CD4-positive, alpha-beta T cell treated with Interleukin-10 for 1 hour (primary cell): ENCODE results near the gene TM4SF1.
"Not testable (repeated sequence)": the region's sequence is repeated elsewhere in the genome, so short reads cannot be mapped to it uniquely, and the experiment has no call there.

ENCODE experiments used
- DNase-seq: peaks from one replicate; pipeline ENCODE4 v3.0.0-alpha.2; 2020

The TM4SF1 gene

DNA sequence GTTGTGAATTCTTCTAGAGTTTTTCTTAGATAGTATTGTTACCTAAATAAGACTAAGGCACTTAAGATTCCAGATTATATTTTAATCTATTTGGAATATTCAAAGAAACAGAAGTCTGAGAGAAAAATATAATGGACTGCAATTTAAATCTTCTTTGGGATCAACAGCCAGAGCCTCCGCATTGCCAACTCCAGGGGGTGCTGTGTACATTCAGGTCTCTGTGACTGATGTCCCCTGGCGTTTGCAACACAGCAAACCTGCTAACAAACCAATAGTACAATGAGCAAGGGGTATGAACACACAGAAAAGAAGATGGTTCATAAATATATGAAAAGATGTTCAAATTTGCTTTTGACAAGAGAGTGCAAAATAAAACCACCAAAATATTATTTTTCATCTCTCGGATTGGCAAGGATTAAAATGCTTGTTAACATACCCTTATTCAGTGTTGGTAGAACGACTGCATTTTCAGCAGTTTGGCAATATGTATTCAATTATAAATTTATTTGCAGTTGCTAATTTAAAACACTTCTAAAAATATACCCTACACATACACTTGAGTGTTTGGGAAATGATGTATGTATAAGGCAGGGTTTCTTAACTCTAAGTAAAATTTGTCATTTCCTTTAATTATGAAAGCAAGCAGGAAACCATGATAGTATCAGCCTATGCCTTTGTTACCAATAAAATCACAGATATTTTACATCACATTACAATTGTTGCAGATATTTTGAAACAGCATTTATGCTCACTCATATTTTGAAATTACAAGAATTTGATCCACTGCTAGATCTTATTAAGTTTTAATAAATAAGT, 16.1 kb upstream of the TM4SF1 start:
- peak; percentile 31 for DNase-seq

GRCh38 chr3:149391960-149392359, 14.5 kb upstream of the TM4SF1 start:
- DNase-seq: no peak

- DNase-seq: no peak
Observed at GRCh38 chr3:149390772-149391212, 13.3 kb upstream of the TM4SF1 start.

DNA sequence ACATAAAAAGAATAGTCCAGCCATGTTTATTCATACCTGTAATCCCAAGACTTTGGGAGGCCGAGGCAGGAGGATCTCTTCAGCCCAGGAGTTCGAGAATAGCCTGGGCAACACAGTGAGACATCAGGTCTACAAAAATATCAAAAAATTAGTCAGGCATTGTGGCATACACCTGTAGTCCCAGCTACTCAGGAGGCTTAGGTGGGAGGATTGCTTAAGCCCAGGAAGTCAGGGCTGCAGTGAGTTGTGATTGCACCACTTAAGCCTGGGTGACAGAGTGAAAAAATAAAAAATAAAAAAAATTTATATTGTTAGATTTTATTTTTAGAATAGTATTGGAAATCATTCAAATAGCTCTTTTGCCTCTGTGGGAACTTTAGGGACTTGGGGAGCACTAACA, 12.8 kb upstream of the TM4SF1 start:
- DNase-seq: no peak

GRCh38 chr3:149388531-149389417, 11.3 kb upstream of the TM4SF1 start:
- no peak for DNase-seq

GRCh38 chr3:149388001-149388440, 10.6 kb upstream of the TM4SF1 start:
- DNase-seq: no peak

DNA sequence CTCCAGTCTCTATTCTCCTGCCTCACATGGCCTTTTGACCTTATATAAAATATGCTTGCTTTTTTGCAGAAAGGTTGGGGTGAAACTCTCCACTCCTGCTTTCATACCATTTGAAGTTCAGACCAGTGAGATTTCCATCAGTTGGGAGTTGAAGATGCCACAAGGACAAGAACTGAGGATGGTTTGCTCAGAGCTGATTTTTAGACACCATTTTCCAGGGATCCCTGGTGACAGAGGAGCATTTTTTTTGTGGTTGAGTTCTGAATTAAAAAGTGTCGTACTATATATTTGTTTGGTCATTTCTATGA, 8.8 kb upstream of the TM4SF1 start:
- DNase-seq: no peak

- DNase-seq: no peak
Observed at GRCh38 chr3:149385617-149386298, 8.3 kb upstream of the TM4SF1 start.

- DNase-seq: no peak
Observed at GRCh38 chr3:149384911-149385321, 7.5 kb upstream of the TM4SF1 start.

GRCh38 chr3:149384167-149384566, 6.7 kb upstream of the TM4SF1 start:
- DNase-seq: no peak

DNA sequence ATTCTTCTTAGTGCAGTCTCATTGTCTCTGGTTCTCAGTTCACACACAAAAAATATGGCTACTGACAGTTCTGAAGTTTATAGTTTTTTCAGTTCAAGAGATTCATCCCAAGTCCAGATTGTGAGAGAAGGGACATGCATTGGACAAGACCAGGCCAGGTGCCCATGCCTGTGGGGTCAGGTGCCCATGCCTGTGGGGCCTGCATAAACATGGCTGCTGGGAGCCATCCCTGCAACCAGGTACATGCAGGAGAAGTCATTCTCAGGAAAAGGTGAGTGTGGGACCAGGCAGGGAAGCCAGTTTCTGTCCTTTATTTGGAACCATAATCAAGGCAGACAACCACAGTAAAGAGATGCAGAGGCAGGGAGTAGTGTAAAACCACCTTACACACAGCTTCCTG, 6.3 kb upstream of the TM4SF1 start:
- no peak for DNase-seq

DNA sequence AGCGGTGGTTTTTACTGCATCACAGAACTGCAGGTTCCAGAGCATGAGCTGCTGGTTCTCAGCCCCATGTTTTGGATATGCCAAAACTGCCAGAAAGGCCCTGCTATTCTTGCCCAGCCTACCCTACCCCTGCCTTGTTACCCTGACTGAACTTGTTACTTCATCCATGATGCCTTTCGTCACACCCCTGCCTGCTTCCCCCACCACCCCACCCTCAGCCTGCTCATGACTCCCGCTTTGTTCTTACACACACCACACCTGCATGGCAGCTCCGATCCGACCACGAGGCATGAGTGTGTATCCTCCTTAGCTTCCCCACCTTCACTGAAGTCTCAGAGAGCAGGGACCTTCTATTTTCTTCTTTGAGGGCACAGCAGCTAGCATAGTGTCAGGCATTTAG, 5.1 kb upstream of the TM4SF1 start:
- no peak for DNase-seq

DNA sequence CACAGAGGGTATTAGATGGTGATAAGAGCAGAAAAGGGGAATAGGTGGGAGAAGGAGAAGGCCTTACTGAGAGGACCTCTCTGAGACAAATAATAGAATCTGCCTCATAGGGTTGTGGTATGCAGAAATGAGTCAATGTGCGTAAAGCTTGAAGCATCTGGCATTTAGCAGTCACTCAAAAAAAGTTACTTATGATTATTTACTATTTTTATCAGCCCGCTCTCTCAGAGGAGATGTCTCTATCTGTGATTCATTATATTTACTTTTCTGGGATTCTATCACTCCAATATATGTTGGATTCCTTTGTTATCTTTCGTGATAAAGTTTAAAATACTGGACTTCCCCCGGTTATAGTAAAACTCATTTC, 4.6 kb upstream of the TM4SF1 start:
- no peak for DNase-seq

- DNase-seq: no peak
Observed at GRCh38 chr3:149381173-149382100, 4.0 kb upstream of the TM4SF1 start.

- DNase-seq: not testable (repeated sequence)
Observed at GRCh38 chr3:149380220-149380619, 2.8 kb upstream of the TM4SF1 start.

DNA sequence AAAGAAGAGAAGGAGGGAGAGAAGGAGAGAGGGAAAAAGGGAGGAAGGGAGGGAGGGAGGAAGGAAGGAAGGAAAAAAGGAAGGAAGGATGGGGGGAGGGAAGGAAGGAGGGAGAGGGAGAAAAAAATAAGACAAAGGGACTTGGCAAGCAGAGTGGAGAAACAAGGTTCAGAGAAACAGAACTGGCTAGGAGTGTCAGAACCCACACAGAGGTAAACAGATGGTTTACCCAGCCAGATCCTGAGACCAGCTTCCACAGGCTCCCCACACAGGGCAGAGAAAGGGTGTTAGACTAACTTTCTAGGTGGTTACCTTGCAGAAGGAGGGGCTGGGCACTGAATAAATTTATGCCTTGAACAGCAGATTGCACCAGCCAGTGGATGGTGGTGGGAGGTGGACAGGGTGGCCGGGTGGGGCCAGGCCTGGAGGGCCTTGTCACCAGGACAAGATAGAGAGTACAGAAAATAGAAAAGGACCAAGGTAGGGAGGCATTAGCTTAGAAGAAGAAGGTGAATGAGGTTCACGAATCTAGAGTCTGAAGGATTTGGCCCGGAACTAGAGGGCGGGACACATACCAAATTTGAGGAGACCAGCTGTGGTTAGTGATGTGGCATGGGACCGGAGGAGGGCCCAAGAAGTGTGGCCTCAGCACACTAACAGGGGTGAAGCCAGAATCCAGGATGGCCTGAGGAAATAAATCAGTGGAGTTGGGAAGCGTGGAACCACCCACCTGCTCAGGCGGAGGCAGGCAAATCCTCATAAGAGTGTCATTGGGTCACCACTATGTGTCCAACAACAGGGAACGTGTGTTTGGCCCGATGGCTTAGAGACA, 1.2 kb upstream of the TM4SF1 start:
- no peak for DNase-seq

- DNase-seq: no peak
Observed at GRCh38 chr3:149376718-149377407, 586 bp downstream of the TM4SF1 start.

GRCh38 chr3:149375501-149376196, 1.8 kb downstream of the TM4SF1 start:
- no peak for DNase-seq

DNA sequence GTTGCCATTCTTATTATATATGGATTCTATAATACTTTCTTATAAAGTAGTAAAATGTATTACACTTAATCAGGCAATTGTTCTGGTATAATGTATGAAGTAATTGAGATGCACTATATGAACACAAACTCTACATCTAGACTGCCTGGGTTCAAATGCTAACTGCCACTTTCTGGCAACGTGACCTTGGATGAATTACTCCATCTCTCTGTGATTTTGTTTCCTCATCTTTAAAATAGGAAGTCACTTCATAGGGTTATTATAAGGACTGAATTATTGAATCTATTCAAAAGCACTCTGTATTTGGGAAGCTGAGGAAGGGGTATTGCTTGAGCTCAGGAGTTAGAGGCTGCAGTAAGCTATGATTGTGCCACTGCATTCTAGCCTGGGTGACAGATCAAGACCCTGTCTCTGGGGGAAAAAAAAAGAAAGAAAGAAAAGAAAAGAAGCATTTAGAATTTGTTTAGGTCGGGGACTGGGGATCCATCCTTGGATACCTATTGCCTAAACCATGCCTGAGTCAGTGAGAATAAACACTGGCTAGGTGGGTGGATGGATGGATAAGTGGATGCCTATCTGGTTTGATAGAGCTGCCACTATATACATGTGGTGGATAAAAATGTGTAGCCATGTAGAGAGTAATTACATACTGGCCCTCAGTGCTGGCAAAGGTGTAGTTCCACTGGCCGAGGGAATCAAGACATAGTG, 2.5 kb downstream of the TM4SF1 start:
- DNase-seq: no peak

DNA sequence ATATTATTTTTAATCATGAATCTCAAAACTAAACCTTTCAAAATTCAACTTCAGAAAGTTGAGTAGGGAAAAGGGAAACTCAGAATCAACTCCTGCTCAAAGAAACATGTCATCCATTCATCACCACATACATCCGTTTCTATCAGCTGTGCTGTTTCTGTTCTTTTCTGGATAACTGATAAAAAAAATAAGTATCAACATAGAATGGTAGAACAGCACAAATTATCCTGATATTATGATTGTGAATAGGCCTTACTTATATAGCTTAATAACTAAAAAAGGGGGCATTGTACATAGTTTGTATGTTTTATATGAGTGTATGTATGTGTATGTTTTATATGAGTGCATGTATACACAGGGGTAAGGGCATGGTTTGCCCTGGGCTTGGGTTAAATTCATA, 3.1 kb downstream of the TM4SF1 start:
- no peak for DNase-seq
